ENCODE results near the gene WIPF1.

Gene WIPF1

DNA sequence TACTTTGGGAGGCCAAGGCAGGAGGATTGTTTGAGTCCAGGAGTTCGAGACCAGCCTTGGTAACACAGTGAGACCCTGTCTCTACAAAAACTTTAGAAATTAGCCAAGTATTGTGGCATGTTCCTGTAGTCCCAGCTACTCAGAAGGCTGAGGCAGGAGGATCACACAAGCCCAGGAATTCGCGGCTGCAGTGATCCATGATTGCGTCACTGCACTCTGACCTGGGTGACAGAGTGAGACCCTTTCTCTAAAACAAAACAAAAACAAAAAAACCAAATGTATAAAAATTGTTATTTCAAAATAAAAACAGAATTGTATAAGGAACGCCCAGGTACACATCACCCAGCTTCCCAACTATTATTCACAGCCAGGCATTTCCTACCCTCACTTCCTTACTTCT, 56.7 kb downstream of the WIPF1 start:
- no peak for DNase-seq (ENCODE audit: low spot score)

DNA sequence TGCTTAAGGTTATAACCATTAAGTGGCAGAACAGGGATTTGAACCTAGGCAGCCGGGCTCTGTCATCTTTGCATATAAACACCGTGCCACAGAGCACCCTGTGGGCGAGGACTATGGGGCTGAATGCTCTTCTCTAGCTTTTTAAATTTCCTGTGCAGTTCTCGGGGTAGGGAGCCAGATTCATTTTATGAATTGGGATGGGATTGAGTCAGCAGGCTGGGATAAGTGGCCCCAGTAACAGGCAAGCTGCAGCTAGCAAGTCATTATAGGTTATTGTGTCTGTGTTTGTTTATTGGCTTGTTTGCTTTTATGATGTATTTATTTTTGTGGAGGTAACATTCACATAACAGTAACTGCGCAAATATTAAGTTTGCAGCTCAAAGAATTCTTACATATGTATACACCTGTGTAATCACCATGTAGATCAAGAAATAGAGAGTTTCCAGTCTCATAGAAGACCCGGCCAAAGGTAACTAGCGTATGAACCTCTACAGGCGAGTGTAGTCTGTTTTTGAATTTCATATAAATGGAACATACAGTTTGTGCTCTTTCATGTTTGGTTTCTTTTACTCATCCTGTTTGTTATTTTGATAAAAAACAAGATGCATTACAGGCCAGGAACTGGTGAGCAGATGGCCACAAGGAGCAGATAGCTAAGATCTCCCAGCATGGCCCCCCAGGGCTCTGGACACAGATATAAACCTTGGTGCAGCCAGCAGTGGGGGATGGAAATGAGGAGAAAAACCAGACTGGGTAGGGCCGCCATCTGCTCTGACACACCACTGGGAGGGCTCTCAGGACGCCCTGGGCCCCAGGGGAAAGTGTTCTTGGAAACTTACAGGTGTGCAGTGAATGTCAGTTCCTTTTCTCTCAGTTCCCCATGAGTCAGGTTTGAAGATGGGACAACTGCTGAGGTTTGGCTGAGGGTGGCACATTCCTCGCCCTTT, 61.6 kb downstream of the WIPF1 start:
- no peak for DNase-seq (ENCODE audit: low spot score)

DNA sequence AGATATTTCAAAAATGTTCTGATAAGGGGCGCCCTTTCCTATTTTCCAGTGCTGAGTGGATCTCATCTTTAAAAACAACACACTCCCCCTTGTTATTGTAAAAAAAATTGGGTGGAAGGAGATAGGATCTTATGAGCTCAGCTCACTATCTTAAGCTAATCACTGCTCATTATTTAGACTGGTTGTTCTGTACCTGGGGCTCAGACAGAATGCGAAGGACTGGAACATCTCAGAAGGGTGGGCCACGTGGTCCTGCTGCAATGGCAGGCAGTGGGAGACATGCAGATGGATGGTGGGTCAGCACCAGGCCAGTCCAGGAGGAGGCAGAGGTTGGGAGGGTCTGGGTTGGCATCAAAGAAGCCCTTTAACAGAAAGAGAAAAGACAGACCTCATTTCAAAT, 62.5 kb downstream of the WIPF1 start:
- DNase-seq (ENCODE audit: low spot score) = no peak

DNA sequence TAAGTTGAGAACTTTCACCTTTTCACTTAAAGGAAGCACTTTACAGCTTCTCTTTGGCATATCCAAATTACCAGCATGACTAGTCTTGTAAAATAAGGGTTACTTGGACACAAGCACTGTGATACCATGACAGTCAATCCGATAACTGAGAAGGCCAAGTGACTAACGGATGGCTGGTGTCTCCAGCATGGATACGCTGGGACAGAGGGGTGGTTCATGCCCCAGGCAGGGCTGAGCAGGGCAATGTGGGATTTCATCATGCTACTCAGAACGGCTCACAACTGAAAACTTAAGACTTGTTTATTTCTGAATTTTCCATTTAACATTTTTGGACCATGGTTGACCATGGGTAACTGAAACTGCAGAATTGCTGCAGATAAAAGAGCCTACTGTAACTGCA, 67.7 kb downstream of the WIPF1 start:
- DNase-seq (ENCODE audit: low spot score) = no peak

GRCh38 chr2:174527959-174528358, 69.6 kb downstream of the WIPF1 start:
- DNase-seq (ENCODE audit: low spot score) = no peak

GRCh38 chr2:174527101-174527721, 70.4 kb downstream of the WIPF1 start:
- peak; percentile 55 for DNase-seq (ENCODE audit: low spot score)

DNA sequence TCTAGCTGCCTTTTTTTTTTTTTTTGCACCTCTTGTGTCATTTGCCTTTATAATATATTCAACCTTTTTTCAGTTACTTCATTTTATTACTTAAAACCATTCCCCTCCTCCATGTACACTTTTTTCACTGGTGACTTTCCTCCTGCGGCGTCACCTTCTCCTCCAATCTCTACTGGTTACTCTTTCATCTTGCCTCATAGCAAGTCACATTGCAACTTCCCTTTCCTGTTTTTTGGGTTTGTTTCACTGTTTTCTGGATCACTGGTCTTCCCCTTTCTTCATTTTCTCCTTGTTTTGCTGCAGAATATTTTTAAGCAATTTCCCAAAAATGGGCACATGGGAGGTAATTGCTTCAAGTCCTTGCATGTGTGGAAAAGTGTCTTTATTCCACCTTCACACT, 73.1 kb downstream of the WIPF1 start:
- peak; percentile 56 for DNase-seq (ENCODE audit: low spot score)

GRCh38 chr2:174522553-174522952, 75.1 kb downstream of the WIPF1 start:
- DNase-seq (ENCODE audit: low spot score) = peak; percentile 71

GRCh38 chr2:174518395-174518794, 79.2 kb downstream of the WIPF1 start:
- DNase-seq (ENCODE audit: low spot score) = no peak

DNA sequence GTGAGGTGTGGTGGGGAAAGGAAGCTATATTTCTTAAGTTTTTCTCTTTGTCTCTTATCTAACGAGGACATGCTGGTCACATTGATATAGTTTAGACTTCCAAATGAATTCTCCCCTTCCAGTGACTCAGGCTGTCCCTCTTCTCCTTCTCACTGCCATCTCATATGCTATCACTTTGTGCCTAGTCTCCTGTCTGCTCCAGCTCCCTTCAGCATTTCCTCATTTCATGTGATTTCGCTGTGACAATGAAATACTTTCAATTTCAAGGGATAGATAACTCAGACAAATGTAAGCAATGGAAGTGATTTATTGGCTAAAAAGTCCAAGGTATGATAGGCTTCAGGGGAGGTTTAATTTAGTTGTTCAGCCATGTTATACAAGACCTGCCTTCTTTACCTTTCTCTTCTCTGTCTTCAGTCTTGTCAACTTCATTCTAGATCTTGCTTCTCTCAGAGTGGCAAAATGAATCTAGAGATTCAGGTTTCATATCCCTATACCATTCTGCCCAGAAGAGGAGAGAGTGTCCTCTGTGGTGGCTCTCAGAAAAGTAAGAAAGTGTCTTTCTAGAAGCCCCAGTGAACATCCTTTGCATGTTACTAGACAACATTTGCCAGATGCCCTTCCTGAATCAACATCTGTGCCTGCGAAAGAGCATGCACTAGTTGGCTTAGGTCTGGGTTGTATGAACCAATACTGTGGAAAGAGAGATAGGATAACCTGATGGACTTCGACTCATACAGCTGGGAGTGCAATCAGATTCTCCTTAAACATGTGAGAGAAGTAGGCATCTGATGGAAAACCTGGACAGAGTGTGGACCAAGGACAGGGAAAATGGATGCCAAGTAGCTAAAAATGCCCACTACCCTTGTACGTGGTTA, 80.9 kb downstream of the WIPF1 start:
- peak; percentile 20 for DNase-seq (ENCODE audit: low spot score)

GRCh38 chr2:174512345-174512744, 85.3 kb downstream of the WIPF1 start:
- no peak for DNase-seq (ENCODE audit: low spot score)

DNA sequence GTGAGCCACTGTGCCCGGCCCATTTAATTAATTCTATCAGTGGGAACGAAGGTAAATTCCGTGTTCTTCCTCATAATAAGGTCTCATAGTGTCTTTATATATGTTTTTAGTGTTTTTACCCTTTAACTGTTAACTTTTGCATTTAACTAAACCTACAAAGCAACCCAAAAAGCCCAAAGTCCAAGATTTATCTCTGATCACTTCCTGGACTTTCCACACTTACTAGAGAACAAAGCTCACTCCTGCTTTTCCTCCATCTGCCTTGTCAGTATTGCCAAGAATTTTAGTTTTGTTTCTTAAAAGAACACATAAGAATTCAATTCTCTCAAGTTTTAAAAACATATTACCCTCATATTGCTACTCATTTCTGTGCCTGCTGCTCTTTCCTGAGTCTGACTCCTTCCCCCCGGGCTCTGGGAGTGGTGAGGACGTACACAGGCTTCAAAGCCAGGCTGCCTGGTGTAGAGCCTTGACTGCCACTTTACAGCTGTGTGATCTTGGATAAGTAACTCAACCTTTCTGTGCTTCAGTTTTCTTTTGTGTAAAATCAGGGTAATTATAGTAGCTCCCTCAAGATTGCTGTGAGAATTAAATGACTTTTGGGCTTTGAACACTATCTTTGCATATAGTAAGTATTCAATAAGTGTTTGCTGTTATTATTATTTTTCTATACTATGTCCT, 85.9 kb downstream of the WIPF1 start:
- DNase-seq (ENCODE audit: low spot score) = no peak

DNA sequence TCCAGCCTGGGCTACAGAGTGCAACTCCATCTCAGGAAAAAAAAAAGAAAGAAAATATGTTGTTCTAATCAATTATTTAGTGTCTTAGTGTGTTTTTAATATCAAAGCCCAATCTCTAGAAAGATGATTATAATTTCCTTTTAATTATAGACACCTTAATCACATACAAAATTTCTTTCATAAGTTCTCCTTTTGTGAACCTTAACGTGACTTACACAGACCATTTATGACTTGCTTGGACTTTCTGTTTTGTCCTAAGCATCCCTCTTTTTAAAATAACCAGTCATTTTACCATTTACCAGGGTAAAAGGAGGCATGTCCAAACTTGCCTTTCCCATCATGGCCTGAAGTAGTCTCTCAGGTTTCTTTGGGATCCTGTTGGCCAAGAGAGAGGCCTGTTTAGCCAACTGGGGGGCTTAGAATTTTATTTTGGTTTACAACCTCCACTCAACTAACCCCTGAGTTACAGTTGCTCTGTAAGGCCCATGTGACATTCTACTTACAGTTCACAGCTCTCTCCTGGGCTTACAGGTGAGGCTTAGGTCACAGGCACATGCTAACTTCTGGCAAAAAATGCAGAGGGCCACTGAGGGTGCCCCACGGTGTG, 86.9 kb downstream of the WIPF1 start:
- no peak for DNase-seq (ENCODE audit: low spot score)
